ENCODE measurements around the gene HCRTR1.

DNA sequence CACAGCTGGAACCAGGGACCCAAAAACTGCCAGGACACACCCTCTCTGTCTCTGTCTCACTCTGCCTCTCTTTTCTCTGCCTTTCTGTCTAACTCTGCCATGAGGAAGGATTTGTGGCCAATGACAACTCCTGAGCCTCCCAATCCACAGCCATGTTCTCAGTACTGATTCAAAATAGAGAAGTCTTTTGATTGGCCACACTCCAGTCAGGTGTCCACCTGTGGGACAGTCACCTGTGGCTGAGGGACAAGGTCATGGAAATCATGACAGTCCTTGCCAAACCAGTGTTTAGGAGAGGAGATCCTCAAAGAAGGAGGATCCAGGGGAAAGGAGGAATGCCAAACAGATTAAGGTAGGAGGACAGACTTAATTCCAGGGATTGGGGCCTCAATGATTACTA is 25.4 kb upstream of the HCRTR1 start:
- no peak for TF ChIP-seq POLR2A (IDR thresholded peaks at IDR 0.05)
- TF ChIP-seq, protein P1, sequence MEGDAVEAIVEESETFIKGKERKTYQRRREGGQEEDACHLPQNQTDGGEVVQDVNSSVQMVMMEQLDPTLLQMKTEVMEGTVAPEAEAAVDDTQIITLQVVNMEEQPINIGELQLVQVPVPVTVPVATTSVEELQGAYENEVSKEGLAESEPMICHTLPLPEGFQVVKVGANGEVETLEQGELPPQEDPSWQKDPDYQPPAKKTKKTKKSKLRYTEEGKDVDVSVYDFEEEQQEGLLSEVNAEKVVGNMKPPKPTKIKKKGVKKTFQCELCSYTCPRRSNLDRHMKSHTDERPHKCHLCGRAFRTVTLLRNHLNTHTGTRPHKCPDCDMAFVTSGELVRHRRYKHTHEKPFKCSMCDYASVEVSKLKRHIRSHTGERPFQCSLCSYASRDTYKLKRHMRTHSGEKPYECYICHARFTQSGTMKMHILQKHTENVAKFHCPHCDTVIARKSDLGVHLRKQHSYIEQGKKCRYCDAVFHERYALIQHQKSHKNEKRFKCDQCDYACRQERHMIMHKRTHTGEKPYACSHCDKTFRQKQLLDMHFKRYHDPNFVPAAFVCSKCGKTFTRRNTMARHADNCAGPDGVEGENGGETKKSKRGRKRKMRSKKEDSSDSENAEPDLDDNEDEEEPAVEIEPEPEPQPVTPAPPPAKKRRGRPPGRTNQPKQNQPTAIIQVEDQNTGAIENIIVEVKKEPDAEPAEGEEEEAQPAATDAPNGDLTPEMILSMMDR (IDR thresholded peaks at IDR 0.05 in 4 of 5, conservative IDR thresholded peaks at IDR 0.05 in 1 of 5) = no peak
